SU-DHL-6 (cell line): ENCODE results near the gene NSMF.
A peak's percentile ranks its signal among the peaks of the same experiment; 100 is the strongest.

Source experiments
- H2AFZ ChIP-seq: fragments of 200-600 bp; sonication (generic); 2 replicates; pipeline ENCODE4 v1.6.1; 2014; ENCODE audit warnings: low read depth, mild to moderate bottlenecking, moderate library complexity, mixed read lengths, antibody characterized with exemption, low read length; ENCODE audit not compliant: severe bottlenecking
- H3F3A ChIP-seq: fragments of 200-600 bp; shearing (Covaris generic); 2 replicates; pipeline ENCODE4 v1.6.0; 2016; ENCODE audit warnings: antibody characterized with exemption, mild to moderate bottlenecking; ENCODE audit not compliant: insufficient read depth
- H3K27ac ChIP-seq: fragments of 200-600 bp; sonication (generic); 2 replicates; pipeline ENCODE4 v1.5.1; 2016; ENCODE audit warnings: low read depth, mild to moderate bottlenecking, low read length, moderate library complexity, mixed read lengths
- H3K27me3 ChIP-seq: fragments of 200-600 bp; sonication (generic), shearing (Covaris generic); 2 replicates; pipeline ENCODE4 v1.6.0; 2014; ENCODE audit warnings: mild to moderate bottlenecking, low read length
- H3K36me3 ChIP-seq: fragments of 200-600 bp; sonication (generic); 2 replicates; pipeline ENCODE4 v1.6.1; 2014; ENCODE audit warnings: mild to moderate bottlenecking, low read length, mixed read lengths
- H3K4me2 ChIP-seq: fragments of 300-600, 200-600 bp; shearing (Covaris generic), sonication (generic); 2 replicates; pipeline ENCODE4 v1.6.0; 2014; ENCODE audit warnings: low read length, low read depth, mild to moderate bottlenecking; ENCODE audit not compliant: poor library complexity, severe bottlenecking
- H3K4me3 ChIP-seq: fragments of 200-600 bp; sonication (generic); 2 replicates; pipeline ENCODE4 v1.5.1; 2014; ENCODE audit warnings: antibody characterized with exemption, low read length, mild to moderate bottlenecking, mixed read lengths; ENCODE audit not compliant: insufficient read depth, poor library complexity, severe bottlenecking
- H3K79me2 ChIP-seq: fragments of 200-600 bp; sonication (generic); 2 replicates; pipeline ENCODE4 v1.6.1; 2014; ENCODE audit warnings: mild to moderate bottlenecking, low read length, moderate library complexity; ENCODE audit not compliant: insufficient read depth
- H3K9ac ChIP-seq: fragments of 200-600 bp; sonication (generic); 2 replicates; pipeline ENCODE4 v1.7.0; 2014; ENCODE audit warnings: mild to moderate bottlenecking, low read length
- H3K9me2 ChIP-seq: fragments of 200-600 bp; sonication (generic); replicated peaks from 2 replicates; pipeline ENCODE4 v1.6.1; 2014; ENCODE audit warnings: low read length; ENCODE audit not compliant: insufficient read depth
- H3K9me3 ChIP-seq: fragments of 200-600 bp; sonication (generic); 2 replicates; pipeline ENCODE4 v1.6.1; 2014; ENCODE audit warnings: low read length, mixed read lengths; ENCODE audit not compliant: insufficient read depth
- H4K20me1 ChIP-seq: fragments of 200-600 bp; sonication (generic); 2 replicates; pipeline ENCODE4 v1.6.1; 2014; ENCODE audit warnings: low read depth, mild to moderate bottlenecking, antibody characterized with exemption, low read length, moderate library complexity, mixed read lengths
- EZH2phosphoT487 ChIP-seq: fragments of 200-600 bp; sonication (generic), shearing (Covaris generic); conservative IDR thresholded peaks from 2 replicates; pipeline ENCODE4 v1.6.1; 2018; ENCODE audit warnings: mild to moderate bottlenecking, antibody characterized with exemption, low read length, moderate library complexity, mixed read lengths
- TF ChIP-seq, protein P1 (sequence below): fragments of 200-600 bp; sonication (generic); IDR thresholded peaks from one replicate; pipeline ENCODE4 v1.5.1; 2017; ENCODE audit warnings: antibody characterized with exemption, mild to moderate bottlenecking, low read length, moderate library complexity; ENCODE audit not compliant: insufficient read depth, poor library complexity, severe bottlenecking

The NSMF gene

DNA sequence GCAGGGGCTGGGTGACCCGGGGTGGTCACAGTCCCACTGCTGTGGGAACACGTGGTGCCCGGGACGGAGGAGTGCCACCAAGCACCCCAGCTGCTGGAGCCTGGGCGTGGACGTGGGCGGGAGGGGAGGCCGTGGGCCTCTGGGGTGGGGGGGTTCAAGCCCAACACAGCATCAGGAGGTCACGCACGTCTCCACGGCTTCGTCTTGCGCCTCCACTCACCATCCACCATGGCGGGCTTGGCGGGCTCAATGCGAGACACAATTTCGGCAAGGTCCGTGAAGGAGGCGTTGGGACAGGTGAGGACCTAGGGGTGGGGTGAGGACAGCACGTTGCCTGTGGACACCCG lies 2.2 kb upstream of the NSMF start:
- no peaks in the 10 kb centered on the region for H3K27me3 ChIP-seq
- no peak overlapping the region for H3K4me3 ChIP-seq
- H3K9ac ChIP-seq: peak overlapping the region; percentile 54
- TF ChIP-seq, protein P1, sequence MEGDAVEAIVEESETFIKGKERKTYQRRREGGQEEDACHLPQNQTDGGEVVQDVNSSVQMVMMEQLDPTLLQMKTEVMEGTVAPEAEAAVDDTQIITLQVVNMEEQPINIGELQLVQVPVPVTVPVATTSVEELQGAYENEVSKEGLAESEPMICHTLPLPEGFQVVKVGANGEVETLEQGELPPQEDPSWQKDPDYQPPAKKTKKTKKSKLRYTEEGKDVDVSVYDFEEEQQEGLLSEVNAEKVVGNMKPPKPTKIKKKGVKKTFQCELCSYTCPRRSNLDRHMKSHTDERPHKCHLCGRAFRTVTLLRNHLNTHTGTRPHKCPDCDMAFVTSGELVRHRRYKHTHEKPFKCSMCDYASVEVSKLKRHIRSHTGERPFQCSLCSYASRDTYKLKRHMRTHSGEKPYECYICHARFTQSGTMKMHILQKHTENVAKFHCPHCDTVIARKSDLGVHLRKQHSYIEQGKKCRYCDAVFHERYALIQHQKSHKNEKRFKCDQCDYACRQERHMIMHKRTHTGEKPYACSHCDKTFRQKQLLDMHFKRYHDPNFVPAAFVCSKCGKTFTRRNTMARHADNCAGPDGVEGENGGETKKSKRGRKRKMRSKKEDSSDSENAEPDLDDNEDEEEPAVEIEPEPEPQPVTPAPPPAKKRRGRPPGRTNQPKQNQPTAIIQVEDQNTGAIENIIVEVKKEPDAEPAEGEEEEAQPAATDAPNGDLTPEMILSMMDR: no peak
- TF ChIP-seq EZH2phosphoT487: no peak
- no peaks in the 10 kb centered on the region; the same call in 1 of the 2 replicates for H3K79me2 ChIP-seq
- no peaks in the 10 kb centered on the region for H4K20me1 ChIP-seq
- H2AFZ ChIP-seq: no peak overlapping the region
- H3K27ac ChIP-seq: peak overlapping the region; percentile 36; the same call in 1 of the 2 replicates
- no peaks in the 10 kb centered on the region for H3F3A ChIP-seq
- H3K36me3 ChIP-seq: no peaks in the 10 kb centered on the region
- peak overlapping the region; percentile 55 for H3K4me2 ChIP-seq
- H3K9me3 ChIP-seq: no peaks in the 10 kb centered on the region
- no peaks in the 10 kb centered on the region for H3K9me2 ChIP-seq

- no peak for TF ChIP-seq EZH2phosphoT487
- TF ChIP-seq, protein P1: no peak
- no peaks in the 10 kb centered on the region for H3K36me3 ChIP-seq
- no peak overlapping the region for H3K9ac ChIP-seq
- no peaks in the 10 kb centered on the region for H4K20me1 ChIP-seq
- H3K4me2 ChIP-seq: no peak overlapping the region
- no peaks in the 10 kb centered on the region for H3K9me3 ChIP-seq
- no peak overlapping the region for H3K27ac ChIP-seq
- no peak overlapping the region for H3K4me3 ChIP-seq
- H3K79me2 ChIP-seq: no peaks in the 10 kb centered on the region; the same call in 1 of the 2 replicates
- no peaks in the 10 kb centered on the region for H3F3A ChIP-seq
- H2AFZ ChIP-seq: no peak overlapping the region
- no peaks in the 10 kb centered on the region for H3K27me3 ChIP-seq
- no peaks in the 10 kb centered on the region for H3K9me2 ChIP-seq
Measured at GRCh38 chr9:137460363-137461315, 1.5 kb upstream of the NSMF start.

DNA sequence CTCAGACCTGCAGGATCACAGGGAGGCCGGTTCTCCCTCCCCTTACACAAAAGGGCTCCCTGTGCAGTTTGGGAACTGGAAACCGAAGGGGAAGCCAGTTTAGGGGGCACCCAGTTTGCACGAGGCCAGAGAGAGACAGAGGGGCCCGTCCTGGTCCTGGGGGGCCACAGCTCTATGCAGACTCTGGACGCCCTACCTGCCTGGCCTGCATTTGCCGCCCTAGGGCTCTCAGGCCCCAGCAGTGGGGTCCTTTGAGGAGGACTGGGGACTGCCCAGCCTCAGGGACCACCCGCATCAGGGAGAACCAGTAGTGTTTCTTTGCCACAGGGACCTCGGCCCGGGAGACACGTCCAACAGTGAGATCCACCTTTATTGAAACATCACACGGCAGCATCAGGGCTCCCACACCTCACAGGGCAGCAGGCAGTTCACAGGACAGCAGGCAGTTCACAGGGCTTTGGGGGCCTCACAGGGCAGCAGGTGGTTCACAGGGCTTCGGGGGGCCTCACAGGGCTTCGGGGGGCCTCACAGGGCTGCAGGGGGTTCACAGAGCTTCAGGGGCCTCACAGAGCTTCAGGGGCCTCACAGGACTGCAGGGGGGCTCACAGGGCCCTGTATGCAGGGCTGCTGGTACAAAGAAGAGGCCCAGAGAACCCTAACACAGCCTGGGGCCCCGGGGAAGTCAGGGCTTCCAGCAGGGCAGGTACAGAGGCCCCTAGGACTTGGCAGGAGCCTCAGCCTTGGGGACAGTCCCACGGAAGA lies 648 bp upstream of the NSMF start:
- H3K9me2 ChIP-seq: no peaks in the 10 kb centered on the region
- peak overlapping the region; percentile 71 for H3K4me3 ChIP-seq
- H3K36me3 ChIP-seq: no peaks in the 10 kb centered on the region
- peak overlapping the region; percentile 30 for H2AFZ ChIP-seq
- no peak for TF ChIP-seq EZH2phosphoT487
- TF ChIP-seq, protein P1: no peak
- no peaks in the 10 kb centered on the region for H3F3A ChIP-seq
- H3K9me3 ChIP-seq: no peaks in the 10 kb centered on the region
- H3K9ac ChIP-seq: peak overlapping the region; percentile 78
- H4K20me1 ChIP-seq: no peaks in the 10 kb centered on the region
- H3K4me2 ChIP-seq: peak overlapping the region; percentile 39
- H3K27ac ChIP-seq: no peak overlapping the region; the same call in none of the 2 replicates
- H3K27me3 ChIP-seq: no peaks in the 10 kb centered on the region
- H3K79me2 ChIP-seq: no peaks in the 10 kb centered on the region; the same call in 1 of the 2 replicates
